ENCODE results near the gene PLEKHA7.
A peak's percentile ranks its signal among the peaks of the same experiment; 100 is the strongest.
"Not testable (repeated sequence)": the region's sequence is repeated elsewhere in the genome, so short reads cannot be mapped to it uniquely, and the experiment has no call there.

PLEKHA7 gene, protein sequence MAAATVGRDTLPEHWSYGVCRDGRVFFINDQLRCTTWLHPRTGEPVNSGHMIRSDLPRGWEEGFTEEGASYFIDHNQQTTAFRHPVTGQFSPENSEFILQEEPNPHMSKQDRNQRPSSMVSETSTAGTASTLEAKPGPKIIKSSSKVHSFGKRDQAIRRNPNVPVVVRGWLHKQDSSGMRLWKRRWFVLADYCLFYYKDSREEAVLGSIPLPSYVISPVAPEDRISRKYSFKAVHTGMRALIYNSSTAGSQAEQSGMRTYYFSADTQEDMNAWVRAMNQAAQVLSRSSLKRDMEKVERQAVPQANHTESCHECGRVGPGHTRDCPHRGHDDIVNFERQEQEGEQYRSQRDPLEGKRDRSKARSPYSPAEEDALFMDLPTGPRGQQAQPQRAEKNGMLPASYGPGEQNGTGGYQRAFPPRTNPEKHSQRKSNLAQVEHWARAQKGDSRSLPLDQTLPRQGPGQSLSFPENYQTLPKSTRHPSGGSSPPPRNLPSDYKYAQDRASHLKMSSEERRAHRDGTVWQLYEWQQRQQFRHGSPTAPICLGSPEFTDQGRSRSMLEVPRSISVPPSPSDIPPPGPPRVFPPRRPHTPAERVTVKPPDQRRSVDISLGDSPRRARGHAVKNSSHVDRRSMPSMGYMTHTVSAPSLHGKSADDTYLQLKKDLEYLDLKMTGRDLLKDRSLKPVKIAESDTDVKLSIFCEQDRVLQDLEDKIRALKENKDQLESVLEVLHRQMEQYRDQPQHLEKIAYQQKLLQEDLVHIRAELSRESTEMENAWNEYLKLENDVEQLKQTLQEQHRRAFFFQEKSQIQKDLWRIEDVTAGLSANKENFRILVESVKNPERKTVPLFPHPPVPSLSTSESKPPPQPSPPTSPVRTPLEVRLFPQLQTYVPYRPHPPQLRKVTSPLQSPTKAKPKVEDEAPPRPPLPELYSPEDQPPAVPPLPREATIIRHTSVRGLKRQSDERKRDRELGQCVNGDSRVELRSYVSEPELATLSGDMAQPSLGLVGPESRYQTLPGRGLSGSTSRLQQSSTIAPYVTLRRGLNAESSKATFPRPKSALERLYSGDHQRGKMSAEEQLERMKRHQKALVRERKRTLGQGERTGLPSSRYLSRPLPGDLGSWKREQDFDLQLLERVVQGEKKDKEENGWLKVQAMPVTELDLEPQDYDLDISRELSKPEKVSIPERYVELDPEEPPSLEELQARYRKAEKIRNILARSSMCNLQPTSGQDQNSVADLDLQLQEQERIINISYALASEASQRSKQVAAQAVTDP

DNA sequence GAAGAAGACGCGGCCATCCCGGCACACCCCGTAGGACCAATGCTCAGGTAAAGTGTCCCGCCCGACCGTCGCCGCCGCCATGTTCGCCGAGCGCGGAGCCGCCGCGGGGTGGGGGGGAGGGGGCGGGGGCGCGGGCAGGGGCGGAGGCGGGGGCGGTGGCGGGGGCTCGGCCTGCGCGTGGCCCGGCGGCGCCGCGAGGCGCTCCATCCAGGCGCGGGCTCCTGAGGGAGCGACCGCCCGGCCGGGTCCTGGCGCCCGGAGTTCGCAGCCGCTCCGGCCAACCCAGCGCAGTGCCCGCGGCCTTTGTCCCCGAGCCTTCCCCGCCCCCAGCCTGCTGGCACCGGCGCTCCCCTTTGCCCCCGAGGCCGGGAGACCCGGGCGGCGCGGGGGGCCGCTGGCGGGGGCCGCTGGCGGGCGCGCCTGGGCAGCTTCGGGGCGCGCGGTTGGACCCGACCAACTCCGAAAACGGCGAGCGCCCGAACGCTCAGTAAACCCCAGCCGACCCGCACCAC lies at the start of gene PLEKHA7:
PLEKHA7 (minus strand) TSS at position 94 of the 512 bp plus-strand sequence; CDS start at position 81, 13 bp downstream.
- FAIRE-seq (no peak), DNase-seq (ENCODE audit: insufficient read length, low spot score) (peak; percentile 40)
- TF ChIP-seq, protein P1, sequence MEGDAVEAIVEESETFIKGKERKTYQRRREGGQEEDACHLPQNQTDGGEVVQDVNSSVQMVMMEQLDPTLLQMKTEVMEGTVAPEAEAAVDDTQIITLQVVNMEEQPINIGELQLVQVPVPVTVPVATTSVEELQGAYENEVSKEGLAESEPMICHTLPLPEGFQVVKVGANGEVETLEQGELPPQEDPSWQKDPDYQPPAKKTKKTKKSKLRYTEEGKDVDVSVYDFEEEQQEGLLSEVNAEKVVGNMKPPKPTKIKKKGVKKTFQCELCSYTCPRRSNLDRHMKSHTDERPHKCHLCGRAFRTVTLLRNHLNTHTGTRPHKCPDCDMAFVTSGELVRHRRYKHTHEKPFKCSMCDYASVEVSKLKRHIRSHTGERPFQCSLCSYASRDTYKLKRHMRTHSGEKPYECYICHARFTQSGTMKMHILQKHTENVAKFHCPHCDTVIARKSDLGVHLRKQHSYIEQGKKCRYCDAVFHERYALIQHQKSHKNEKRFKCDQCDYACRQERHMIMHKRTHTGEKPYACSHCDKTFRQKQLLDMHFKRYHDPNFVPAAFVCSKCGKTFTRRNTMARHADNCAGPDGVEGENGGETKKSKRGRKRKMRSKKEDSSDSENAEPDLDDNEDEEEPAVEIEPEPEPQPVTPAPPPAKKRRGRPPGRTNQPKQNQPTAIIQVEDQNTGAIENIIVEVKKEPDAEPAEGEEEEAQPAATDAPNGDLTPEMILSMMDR (IDR thresholded peaks at IDR 0.05; ENCODE audit: insufficient read depth, missing control alignments): no peak

DNA sequence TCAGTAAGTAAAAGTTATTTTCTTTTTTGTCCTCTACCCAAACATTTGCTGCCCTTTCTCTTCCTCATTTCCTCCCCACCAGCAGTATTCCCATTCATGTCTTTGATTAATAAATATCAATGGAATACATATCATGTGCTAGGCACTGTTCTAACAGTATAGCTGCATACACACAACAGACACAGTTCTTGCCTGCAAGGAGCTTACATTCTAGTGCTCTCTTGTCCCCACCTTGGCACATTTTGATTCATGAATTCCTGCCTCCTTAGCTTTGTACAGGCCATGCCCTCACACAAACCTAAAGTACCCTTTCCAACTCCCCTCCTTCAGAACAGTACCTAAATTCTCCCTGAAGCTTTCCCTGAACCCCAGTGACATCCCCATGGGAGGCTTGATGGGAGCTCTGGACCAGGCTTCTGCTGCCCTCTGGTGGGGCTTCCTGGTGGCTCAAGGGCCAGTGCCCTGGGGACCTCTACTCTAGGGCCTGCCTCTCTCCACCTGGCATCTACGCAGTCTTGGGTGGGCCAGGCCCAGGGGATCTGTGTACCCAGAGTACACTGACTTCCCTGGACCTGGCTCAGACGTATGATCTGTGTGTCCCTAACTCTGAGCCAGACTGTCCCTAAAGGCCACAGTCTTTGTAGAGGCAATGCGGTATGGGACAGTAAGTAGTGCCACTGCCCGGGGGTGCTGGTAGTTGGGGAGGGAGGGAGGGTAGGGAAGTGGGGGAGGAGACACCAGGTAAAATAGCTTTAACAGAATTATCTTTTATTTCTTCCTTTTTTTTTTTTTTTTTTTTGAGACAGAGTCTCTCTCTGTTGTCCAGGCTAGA lies 49.2 kb upstream of the PLEKHA7 start:
- TF ChIP-seq, protein P1 (IDR thresholded peaks at IDR 0.05; ENCODE audit: insufficient read depth, missing control alignments): peak; percentile 73
- FAIRE-seq (no peak), DNase-seq (ENCODE audit: insufficient read length, low spot score) (no peak)

DNA sequence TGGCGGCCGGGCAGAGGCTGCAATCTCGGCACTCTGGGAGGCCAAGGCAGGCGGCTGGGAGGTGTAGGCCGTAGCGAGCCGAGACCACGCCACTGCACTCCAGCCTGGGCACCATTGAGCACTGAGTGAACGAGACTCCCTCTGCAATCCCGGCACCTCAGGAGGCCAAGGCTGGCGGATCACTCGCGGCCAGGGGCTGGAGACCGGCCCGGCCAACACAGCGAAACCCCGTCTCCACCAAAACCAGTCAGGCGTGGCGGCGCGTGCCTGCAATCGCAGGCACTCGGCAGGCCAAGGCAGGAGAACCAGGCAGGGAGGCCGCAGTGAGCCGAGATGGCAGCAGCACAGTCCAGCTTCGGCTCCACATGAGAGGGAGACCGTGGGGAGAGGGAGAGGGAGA lies 36.9 kb upstream of the PLEKHA7 start:
- not testable (repeated sequence) for FAIRE-seq; DNase-seq (ENCODE audit: insufficient read length, low spot score)

DNA sequence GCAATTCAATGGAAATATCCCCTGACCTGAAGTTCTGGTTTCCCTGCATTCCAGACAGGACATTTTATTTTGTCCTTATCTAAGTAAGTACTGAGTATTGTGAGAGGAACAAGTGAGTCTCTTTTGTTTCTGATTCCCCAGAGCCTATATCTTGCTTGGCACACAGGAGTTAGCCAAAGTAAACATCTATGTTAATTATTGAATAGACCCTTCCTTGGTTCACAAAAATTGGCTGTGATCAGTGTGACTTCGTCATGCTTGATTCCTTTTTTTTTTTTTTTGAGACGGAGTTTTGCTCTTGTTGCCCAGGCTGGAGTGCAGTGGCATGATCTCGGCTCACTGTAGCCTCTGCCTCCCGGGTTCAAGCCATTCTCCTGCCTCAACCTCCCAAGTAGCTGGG lies 34.3 kb upstream of the PLEKHA7 start:
- DNase-seq (ENCODE audit: insufficient read length, low spot score); FAIRE-seq: not testable (repeated sequence)

DNA sequence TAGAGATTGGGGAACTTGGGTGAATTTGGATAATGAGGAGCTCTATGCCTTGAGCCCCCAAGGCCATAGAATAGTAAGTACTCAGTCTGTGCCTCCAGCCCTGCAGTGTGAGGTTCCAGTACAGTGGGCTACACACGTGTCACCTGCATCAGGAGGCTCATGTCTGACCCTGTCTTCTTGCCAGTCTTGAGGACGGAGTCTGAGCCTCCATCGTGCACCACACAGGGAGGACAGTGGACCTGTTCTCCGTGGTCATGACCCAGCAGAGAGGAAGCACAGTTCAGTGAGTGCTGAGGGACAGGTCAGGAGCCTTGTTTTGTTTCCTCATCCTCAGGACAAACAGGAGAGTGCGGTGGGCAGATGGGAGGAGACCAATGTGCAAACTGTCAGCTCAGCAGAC lies 32.5 kb upstream of the PLEKHA7 start:
- TF ChIP-seq, protein P1 (IDR thresholded peaks at IDR 0.05; ENCODE audit: insufficient read depth, missing control alignments): no peak
- DNase-seq (ENCODE audit: insufficient read length, low spot score) (no peak), FAIRE-seq (no peak)

DNA sequence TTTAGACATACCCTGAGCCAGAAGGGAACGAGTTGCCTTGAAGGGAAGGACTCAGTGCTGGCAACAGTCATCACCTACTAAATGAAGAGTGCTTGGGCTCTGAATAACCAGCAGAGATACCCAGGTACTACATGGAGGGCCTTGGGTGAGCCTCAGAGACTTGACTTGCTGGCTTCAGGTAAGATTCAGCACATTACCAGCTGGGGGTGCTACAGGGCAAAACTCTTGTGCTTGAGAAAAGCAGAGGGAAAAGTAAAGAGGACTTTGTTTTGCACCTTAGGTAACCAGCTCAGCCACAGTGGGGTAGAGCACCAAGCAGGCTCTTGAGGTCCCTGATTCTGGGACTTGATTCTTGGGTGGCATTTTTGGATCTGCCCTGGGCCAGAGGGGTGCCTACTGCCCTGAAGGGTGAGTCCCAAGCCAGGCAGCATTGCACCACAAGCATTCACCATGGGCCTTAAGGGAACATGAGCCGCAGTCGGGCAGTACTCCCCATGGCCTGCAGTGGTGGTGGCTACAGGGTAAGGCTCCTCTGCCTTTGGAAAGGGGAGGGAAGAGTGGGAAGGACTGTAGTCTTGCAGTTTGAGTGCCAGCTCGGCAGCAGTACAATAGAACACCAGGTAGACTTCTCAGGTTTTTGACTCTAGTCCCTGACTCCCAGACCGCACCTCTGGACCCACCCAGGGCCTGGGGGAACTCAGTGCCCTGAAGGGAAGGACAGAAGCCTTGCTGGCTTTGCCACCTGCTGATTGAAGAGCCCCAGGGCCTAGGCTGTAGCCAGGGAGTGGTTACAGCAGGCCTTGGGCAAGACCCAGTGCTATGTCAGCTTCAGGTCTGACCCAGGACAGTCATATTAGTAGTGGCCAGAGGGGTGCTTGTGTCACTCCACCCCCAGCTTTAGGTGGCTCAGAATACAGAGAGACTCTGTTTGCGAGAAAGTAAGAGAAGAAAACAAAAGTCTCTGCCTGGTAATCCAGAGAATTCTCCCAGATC lies 22.7 kb upstream of the PLEKHA7 start:
- DNase-seq (ENCODE audit: insufficient read length, low spot score) (no peak), FAIRE-seq (no peak)
- TF ChIP-seq, protein P1 (IDR thresholded peaks at IDR 0.05; ENCODE audit: insufficient read depth, missing control alignments): no peak

DNA sequence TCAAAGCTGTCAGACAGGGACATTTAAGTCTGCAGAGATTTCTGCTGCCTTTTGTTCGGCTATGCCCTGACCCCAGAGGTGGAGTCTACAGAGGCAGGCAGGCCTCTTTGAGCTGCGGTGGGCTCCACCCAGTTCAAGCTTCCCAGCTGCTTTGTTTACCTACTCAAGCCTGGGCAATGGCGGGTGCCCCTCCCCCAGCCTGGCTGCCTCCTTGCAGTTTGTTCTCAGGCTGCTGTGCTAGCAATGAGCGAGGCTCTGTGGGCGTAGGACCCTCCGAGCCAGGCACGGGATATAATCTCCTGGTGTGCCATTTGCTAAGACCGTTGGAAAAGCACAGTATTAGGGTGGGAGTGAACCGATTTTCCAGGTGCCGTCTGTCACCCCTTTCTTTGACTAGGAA lies 19.8 kb upstream of the PLEKHA7 start:
- not testable (repeated sequence) for DNase-seq (ENCODE audit: insufficient read length, low spot score); FAIRE-seq
